HG02759 (cell line): Measurements from ENCODE around the gene LMOD1.

ENCODE experiments used
- ATAC-seq: cut with Tn5 transposase; IDR thresholded peaks from one replicate; pipeline ENCODE4 v1.9.1; 2021; ENCODE audit warnings: mild to moderate bottlenecking, moderate library complexity; ENCODE audit not compliant: unreplicated experiment

Gene LMOD1

GRCh38 chr1:201895120-201895665, 51.2 kb downstream of the LMOD1 start:
- ATAC-seq: no peak

DNA sequence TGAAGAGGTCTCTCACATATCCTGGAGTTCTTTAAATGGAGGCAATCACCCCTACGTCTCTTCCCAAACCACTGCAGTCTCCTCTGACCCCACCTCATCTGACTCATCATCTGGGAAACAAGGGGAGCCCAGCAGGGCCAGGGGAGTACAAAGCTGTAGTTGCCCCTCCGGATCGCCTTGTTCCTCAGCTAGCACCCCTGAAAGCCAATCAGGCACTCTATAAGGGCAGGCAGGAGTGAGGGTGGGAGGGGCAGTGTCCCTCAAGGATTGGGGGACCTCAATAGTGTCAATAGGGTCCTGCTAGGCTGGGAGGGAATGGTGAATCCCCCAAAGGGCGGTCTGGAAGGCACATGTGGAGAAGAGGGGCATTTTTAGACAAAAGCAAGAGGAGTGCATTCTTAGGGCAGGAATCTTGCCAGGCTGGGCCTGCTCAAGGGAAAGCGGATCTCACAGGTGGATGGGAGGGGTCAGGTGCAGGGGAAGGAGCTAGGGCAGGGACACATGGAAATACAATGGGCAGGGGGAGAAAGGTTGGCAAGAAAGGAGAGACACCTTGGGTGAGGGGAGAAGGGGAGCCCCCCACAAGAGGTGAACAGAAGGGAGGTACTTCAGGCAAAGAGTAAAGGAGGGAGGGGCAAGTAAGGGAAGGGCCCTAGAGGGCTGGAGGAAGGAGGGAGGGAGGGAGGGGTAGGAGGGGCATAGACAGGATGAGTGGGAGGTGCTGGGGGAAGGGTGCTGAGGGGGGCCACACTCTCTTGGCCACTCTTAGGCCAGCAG, 51.8 kb downstream of the LMOD1 start:
- no peak for ATAC-seq

DNA sequence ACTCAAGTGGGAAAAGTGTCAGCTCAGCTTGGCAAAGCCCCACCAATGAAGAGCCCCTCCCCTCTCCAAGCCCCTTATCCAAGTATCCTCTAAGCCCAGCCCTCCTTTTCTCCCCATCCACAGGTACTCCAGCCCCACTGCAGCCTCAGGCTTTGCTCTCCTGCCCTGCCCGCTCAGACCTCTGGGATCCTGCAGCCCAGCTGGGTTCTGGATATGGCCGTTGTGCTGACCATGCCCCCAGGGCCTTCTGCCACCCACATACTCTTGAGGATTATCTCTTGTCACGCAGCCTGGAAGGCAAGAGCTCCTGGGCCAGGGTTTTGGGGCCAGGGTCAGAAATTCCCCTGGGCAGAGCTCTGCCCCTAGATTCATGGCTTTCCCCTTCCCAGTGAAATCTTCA, 52.9 kb downstream of the LMOD1 start:
- ATAC-seq: no peak

- ATAC-seq: no peak
These were observed 54.1 kb downstream of the LMOD1 start for GRCh38 chr1:201892211-201892610.

DNA sequence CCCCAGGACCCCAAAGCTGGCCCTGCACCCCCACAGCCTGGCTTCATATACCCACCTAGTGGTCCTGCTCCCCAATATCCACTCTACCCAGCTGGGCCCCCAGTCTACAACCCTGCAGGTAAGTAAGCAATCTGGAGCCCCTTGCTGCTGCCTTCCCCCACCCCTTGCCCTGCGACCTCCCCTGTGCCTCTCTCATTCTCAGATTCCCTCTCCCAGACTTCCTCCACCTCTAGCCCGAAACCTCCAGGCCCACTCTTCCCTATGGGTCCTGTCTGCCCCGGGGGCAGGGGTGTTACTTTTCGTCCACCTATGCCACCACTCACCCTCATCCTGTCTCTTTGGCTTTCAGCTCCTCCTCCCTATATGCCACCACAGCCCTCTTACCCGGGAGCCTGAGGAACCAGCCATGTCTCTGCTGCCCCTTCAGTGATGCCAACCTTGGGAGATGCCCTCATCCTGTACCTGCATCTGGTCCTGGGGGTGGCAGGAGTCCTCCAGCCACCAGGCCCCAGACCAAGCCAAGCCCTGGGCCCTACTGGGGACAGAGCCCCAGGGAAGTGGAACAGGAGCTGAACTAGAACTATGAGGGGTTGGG, 54.8 kb downstream of the LMOD1 start:
- ATAC-seq: no peak

GRCh38 chr1:201890806-201891450, 55.4 kb downstream of the LMOD1 start:
- ATAC-seq: no peak

GRCh38 chr1:201890223-201890622, 56.1 kb downstream of the LMOD1 start:
- no peak for ATAC-seq

- no peak for ATAC-seq
These were observed 57.0 kb downstream of the LMOD1 start for GRCh38 chr1:201889090-201889968.

DNA sequence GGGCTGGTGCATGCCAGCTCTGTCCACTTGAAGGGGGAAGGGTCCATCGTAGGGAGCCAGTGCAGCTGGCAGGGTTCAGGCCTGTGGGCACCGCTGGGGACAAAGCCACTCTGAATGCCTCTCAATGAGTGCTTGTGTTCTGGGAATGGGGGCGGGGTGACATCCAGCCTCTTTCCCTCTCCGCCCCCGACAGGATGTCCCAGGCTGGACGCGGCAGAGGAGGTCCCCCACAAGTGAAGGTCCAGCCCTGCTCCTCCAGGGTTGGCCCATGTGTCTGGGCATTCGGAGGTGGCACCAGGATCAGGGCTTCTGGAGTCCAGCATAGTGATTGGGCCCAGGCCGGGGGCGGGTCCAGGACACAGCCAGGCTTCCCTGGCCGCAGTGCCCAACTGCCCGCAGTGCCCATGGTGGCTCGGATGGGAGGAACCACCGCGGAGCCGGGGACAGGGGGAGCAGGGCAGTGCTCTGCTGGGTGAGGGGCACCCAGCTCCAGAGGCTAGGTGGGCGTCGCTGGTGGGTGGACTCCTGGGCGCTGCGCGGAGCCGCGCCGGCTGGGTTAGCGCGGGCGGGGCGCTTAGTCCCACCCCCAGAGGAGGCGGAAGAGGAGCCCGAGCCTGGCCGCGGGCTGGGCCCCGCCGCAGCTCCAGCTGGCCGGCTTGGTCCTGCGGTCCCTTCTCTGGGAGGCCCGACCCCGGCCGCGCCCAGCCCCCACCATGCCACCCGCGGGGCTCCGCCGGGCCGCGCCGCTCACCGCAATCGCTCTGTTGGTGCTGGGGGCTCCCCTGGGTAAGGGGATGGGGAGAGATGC, 57.9 kb downstream of the LMOD1 start, which contains the start of gene SHISA4:
TSS of gene SHISA4 (plus strand) at position 617 of the 808 bp plus-strand sequence. CDS start at position 714, 97 bp downstream.
- ATAC-seq: no peak

GRCh38 chr1:201887116-201887866, 59.1 kb downstream of the LMOD1 start:
- ATAC-seq: no peak

- no peak for ATAC-seq
These were observed 60.1 kb downstream of the LMOD1 start for GRCh38 chr1:201886103-201886885.

- no peak for ATAC-seq
These were observed 60.7 kb downstream of the LMOD1 start for GRCh38 chr1:201885531-201886075.

- no peak for ATAC-seq
These were observed 61.9 kb downstream of the LMOD1 start for GRCh38 chr1:201884425-201884824.

- no peak for ATAC-seq
These were observed 62.6 kb downstream of the LMOD1 start for GRCh38 chr1:201883786-201884185.

GRCh38 chr1:201883266-201883665, 63.1 kb downstream of the LMOD1 start:
- ATAC-seq: no peak

DNA sequence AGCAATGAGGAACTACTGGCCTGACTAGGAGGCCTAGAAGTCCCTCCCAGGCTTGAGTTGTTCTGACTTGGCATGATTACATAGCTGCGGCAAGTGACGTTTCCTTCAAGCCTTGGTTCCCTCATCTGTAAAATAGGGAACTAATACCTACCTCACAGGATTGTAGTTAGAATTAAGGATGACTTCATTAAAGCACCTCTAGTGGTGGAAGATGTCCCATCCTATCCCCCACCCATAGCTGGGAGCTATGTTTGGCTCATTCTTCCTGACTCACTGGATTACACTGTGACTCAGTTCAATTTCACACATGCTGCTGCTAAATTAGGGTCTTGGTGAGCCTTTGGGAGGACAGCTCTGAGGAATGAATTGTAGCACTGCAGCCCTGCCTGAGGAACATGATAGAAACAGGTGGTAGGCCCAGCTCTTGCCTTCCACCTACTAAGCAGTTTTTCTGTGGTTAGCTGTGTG, 63.6 kb downstream of the LMOD1 start:
- no peak for ATAC-seq

GRCh38 chr1:201881617-201882016, 64.7 kb downstream of the LMOD1 start:
- no peak for ATAC-seq
